Measurements from ENCODE around the gene FOXP1. TPM values are rescaled to one million over a fixed set of nuclear protein-coding genes. Genes with fewer than 3 reads are reported as not detected.

Gene FOXP1
- total RNA-seq, 1 donor from 2014 or later: 27.3 TPM

- Mint-ChIP-seq H3K4me3 (no peak overlapping the region), H3K36me3 (peaks cover 2% of the 10 kb centered on the region), H3K27ac (no peak overlapping the region), H3K4me1 (peaks cover 16% of the 10 kb centered on the region), H3K27me3 (ENCODE audit: insufficient read depth, low read depth) (no peaks in the 10 kb centered on the region), H3K9me3 (no peaks in the 10 kb centered on the region)
- Histone ChIP-seq H3K9ac (no peak overlapping the region), H3K4me1 (peaks cover 16% of the 10 kb centered on the region), H3K9me3 (ENCODE audit: low read depth) (no peaks in the 10 kb centered on the region), H3K36me3 (no peaks in the 10 kb centered on the region), H3K4me3 (no peak overlapping the region), H2AFZ (replicated peaks) (no peak overlapping the region), H3F3A (ENCODE audit: low read depth) (no peaks in the 10 kb centered on the region), H4K20me1 (ENCODE audit: low read depth) (peaks cover 6% of the 10 kb centered on the region), H3K4me2 (no peak overlapping the region), H3K79me2 (ENCODE audit: low read depth) (no peaks in the 10 kb centered on the region), H3K27me3 (no peaks in the 10 kb centered on the region), H3K27ac (no peak overlapping the region)
- TF ChIP-seq EZH2 (IDR thresholded peaks at IDR 0.05): no peak
- no peak for TF ChIP-seq EZH2phosphoT487 (IDR thresholded peaks at IDR 0.05)
- TF ChIP-seq, protein P1, sequence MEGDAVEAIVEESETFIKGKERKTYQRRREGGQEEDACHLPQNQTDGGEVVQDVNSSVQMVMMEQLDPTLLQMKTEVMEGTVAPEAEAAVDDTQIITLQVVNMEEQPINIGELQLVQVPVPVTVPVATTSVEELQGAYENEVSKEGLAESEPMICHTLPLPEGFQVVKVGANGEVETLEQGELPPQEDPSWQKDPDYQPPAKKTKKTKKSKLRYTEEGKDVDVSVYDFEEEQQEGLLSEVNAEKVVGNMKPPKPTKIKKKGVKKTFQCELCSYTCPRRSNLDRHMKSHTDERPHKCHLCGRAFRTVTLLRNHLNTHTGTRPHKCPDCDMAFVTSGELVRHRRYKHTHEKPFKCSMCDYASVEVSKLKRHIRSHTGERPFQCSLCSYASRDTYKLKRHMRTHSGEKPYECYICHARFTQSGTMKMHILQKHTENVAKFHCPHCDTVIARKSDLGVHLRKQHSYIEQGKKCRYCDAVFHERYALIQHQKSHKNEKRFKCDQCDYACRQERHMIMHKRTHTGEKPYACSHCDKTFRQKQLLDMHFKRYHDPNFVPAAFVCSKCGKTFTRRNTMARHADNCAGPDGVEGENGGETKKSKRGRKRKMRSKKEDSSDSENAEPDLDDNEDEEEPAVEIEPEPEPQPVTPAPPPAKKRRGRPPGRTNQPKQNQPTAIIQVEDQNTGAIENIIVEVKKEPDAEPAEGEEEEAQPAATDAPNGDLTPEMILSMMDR (IDR thresholded peaks at IDR 0.05): no peak
- no peak for DNase-seq (ENCODE audit: low spot score)
These were observed 500.7 kb downstream of the FOXP1 start for GRCh38 chr3:71082833-71083232.

DNA sequence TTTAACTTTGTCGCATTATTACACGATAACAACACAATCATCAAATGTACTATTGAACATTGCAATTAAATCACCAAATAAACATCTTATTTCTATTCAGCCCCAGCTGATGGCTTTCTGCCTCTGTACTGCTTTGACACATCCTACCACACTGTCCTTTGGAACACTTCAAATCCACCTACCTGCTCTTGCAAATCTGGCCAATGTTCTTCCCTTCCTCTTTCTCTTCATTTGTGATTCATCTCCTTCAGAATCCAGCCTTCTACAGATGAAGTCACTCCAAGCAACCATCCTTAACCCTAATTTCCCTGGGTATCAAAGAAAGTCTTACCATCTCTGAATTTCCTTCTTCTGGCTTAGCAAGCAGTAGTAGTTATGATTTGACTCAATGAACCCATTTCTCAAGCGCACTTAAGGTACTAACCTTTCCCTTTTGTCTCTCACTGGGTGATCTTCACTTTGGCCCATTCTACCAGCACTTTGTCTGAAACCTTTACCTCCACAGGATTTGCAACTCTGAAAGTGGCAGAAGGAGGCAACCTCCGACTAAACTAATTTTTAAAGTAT lies 502.9 kb downstream of the FOXP1 start:
- no peaks in the 10 kb centered on the region for H3K36me3 Mint-ChIP-seq
- Histone ChIP-seq H3F3A (ENCODE audit: low read depth) (no peaks in the 10 kb centered on the region), H3K9me3 (ENCODE audit: low read depth) (no peaks in the 10 kb centered on the region), H3K36me3 (no peaks in the 10 kb centered on the region), H3K4me3 (no peak overlapping the region), H4K20me1 (ENCODE audit: low read depth) (peaks cover 6% of the 10 kb centered on the region), H2AFZ (replicated peaks) (no peak overlapping the region), H3K27ac (no peak overlapping the region), H3K4me1 (peaks cover 8% of the 10 kb centered on the region), H3K9ac (no peak overlapping the region), H3K4me2 (no peak overlapping the region), H3K79me2 (ENCODE audit: low read depth) (no peaks in the 10 kb centered on the region), H3K27me3 (no peaks in the 10 kb centered on the region)
- H3K4me3 Mint-ChIP-seq: no peak overlapping the region
- peaks cover 16% of the 10 kb centered on the region for H3K4me1 Mint-ChIP-seq
- no peak overlapping the region for H3K27ac Mint-ChIP-seq
- no peaks in the 10 kb centered on the region for H3K9me3 Mint-ChIP-seq
- TF ChIP-seq EZH2 (IDR thresholded peaks at IDR 0.05): no peak
- TF ChIP-seq, protein P1 (IDR thresholded peaks at IDR 0.05): no peak
- no peak for TF ChIP-seq EZH2phosphoT487 (IDR thresholded peaks at IDR 0.05)
- no peaks in the 10 kb centered on the region for H3K27me3 Mint-ChIP-seq (ENCODE audit: insufficient read depth, low read depth)
- DNase-seq (ENCODE audit: low spot score): no peak

DNA sequence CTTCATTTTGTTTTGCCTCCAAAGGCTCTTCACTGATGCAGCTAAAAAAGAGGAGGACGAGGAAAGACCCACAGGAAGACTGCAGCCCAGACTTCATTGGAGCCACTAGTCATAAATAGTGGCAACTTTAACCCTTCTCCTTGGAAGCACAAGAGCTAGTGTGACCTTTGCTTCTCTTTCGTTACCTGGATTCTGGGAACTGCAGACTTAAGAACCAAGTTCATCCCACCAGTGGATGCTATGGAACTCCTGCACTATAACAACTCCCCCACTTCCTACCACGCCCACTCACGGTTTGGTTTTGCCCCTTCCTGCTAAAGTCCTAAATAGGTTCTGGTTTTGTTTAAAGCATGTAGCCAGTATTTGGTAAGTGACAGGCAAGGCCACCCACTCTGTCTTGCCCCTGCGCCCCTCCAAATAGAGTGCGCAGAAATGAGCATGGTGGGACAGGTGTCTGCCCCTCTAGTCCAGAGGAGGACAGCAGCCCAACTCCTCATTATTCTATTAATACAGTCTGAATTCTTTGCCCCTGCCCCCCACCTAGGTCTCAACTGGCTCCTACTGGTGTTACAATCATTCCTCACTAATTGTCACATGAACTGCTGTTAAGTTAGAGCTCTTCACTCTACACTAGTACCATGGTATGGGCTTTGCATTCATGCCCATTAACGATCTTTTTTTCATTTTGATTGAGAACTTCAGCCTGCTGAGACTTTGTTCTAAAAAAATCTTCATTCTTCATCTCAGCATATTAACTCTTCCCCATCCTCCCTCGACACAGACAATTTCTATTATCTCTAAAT lies 504.6 kb downstream of the FOXP1 start:
- Histone ChIP-seq H3K4me3 (no peak overlapping the region), H3K4me1 (peaks cover 14% of the 10 kb centered on the region), H4K20me1 (ENCODE audit: low read depth) (peaks cover 6% of the 10 kb centered on the region), H3K27ac (no peak overlapping the region), H3K27me3 (no peaks in the 10 kb centered on the region), H3K9ac (no peak overlapping the region), H3K36me3 (no peaks in the 10 kb centered on the region), H3F3A (ENCODE audit: low read depth) (no peaks in the 10 kb centered on the region), H3K79me2 (ENCODE audit: low read depth) (no peaks in the 10 kb centered on the region), H3K4me2 (no peak overlapping the region), H3K9me3 (ENCODE audit: low read depth) (no peaks in the 10 kb centered on the region), H2AFZ (replicated peaks) (no peak overlapping the region)
- peaks cover 18% of the 10 kb centered on the region for H3K4me1 Mint-ChIP-seq
- H3K27me3 Mint-ChIP-seq (ENCODE audit: insufficient read depth, low read depth): no peaks in the 10 kb centered on the region
- H3K4me3 Mint-ChIP-seq: no peak overlapping the region
- no peak for TF ChIP-seq EZH2phosphoT487 (IDR thresholded peaks at IDR 0.05)
- TF ChIP-seq, protein P1 (IDR thresholded peaks at IDR 0.05): no peak
- no peak for TF ChIP-seq EZH2 (IDR thresholded peaks at IDR 0.05)
- H3K36me3 Mint-ChIP-seq: no peaks in the 10 kb centered on the region
- no peaks in the 10 kb centered on the region for H3K9me3 Mint-ChIP-seq
- H3K27ac Mint-ChIP-seq: no peak overlapping the region
- DNase-seq (ENCODE audit: low spot score): no peak

All from neural progenitor cell (in vitro differentiated cells).